ENCODE data around the gene M1AP. TPM values are rescaled to one million over a fixed set of nuclear protein-coding genes. Genes with fewer than 3 reads are reported as not detected.

M1AP gene
- total RNA-seq, 1 donor from 2014 or later, result 0.20 TPM

- no peak overlapping the region for H3K4me3 ChIP-seq (ENCODE audit: insufficient read depth, low read depth, low read length)
- H3K9me3 ChIP-seq (ENCODE audit: insufficient read depth, low read depth, low read length), result no peaks in the 10 kb centered on the region
- H2AFZ ChIP-seq (ENCODE audit: low read depth, low read length), result no peak overlapping the region
- no peak for TF ChIP-seq CTCF (IDR thresholded peaks at IDR 0.05; ENCODE audit: insufficient read depth, low read depth, low read length)
- TF ChIP-seq EZH2 (IDR thresholded peaks at IDR 0.05; ENCODE audit: insufficient read depth, low read length), result no peak
- peak overlapping the region; percentile 22 for H3K4me3 Mint-ChIP-seq (ENCODE audit: unreplicated experiment)
- no peak overlapping the region for H3K4me2 ChIP-seq (ENCODE audit: low read length)
- H3K4me1 ChIP-seq (ENCODE audit: insufficient read depth, low read length), result no peaks in the 10 kb centered on the region
- FAIRE-seq (no peak), DNase-seq (ENCODE audit: low read depth) (no peak)
- H3K36me3 ChIP-seq (ENCODE audit: insufficient read depth, low read length), result peaks cover 11% of the 10 kb centered on the region
- peaks cover 10% of the 10 kb centered on the region for H3K36me3 Mint-ChIP-seq (ENCODE audit: low read depth, unreplicated experiment)
- no peak overlapping the region for H3K27ac Mint-ChIP-seq (ENCODE audit: unreplicated experiment)
- peaks cover 3% of the 10 kb centered on the region for H3K4me1 Mint-ChIP-seq (ENCODE audit: low read depth, unreplicated experiment)
- no peaks in the 10 kb centered on the region for H3K9me3 Mint-ChIP-seq (ENCODE audit: unreplicated experiment)
- no peaks in the 10 kb centered on the region for H3K79me2 ChIP-seq (ENCODE audit: insufficient read depth, low read length)
- H3K9ac ChIP-seq (ENCODE audit: low read length), result no peak overlapping the region
- no peak overlapping the region for H3K27ac ChIP-seq (ENCODE audit: low read depth, low read length)
- peaks cover 9% of the 10 kb centered on the region for H4K20me1 ChIP-seq (ENCODE audit: insufficient read depth, low read length)
- H3K27me3 ChIP-seq (ENCODE audit: insufficient read depth, low read length), result no peaks in the 10 kb centered on the region
- H3K27me3 Mint-ChIP-seq (ENCODE audit: low read depth, unreplicated experiment), result peaks cover 3% of the 10 kb centered on the region
Observed at GRCh38 chr2:74537140-74537539, 111.0 kb downstream of the M1AP start.

GRCh38 chr2:74536166-74536950 is 111.8 kb downstream of the M1AP start:
- Mint-ChIP-seq H3K27me3 (ENCODE audit: low read depth, unreplicated experiment) (peaks cover 3% of the 10 kb centered on the region), H3K4me1 (ENCODE audit: low read depth, unreplicated experiment) (peaks cover 3% of the 10 kb centered on the region), H3K4me3 (ENCODE audit: unreplicated experiment) (no peak overlapping the region), H3K36me3 (ENCODE audit: low read depth, unreplicated experiment) (peaks cover 10% of the 10 kb centered on the region), H3K27ac (ENCODE audit: unreplicated experiment) (no peak overlapping the region), H3K9me3 (ENCODE audit: unreplicated experiment) (no peaks in the 10 kb centered on the region)
- Histone ChIP-seq H3K4me1 (ENCODE audit: insufficient read depth, low read length) (no peaks in the 10 kb centered on the region), H2AFZ (ENCODE audit: low read depth, low read length) (no peak overlapping the region), H3K4me2 (ENCODE audit: low read length) (no peak overlapping the region), H4K20me1 (ENCODE audit: insufficient read depth, low read length) (peaks cover 14% of the 10 kb centered on the region), H3K4me3 (ENCODE audit: insufficient read depth, low read depth, low read length) (no peak overlapping the region), H3K9ac (ENCODE audit: low read length) (no peak overlapping the region), H3K79me2 (ENCODE audit: insufficient read depth, low read length) (no peaks in the 10 kb centered on the region), H3K27ac (ENCODE audit: low read depth, low read length) (no peak overlapping the region), H3K27me3 (ENCODE audit: insufficient read depth, low read length) (no peaks in the 10 kb centered on the region), H3K36me3 (ENCODE audit: insufficient read depth, low read length) (peaks cover 11% of the 10 kb centered on the region), H3K9me3 (ENCODE audit: insufficient read depth, low read depth, low read length) (no peaks in the 10 kb centered on the region)
- no peak for FAIRE-seq
- no peak for DNase-seq (ENCODE audit: low read depth)
- TF ChIP-seq CTCF (IDR thresholded peaks at IDR 0.05; ENCODE audit: insufficient read depth, low read depth, low read length) (no peak), EZH2 (IDR thresholded peaks at IDR 0.05; ENCODE audit: insufficient read depth, low read length) (no peak)

GRCh38 chr2:74535440-74535965 is 112.6 kb downstream of the M1AP start:
- Mint-ChIP-seq H3K36me3 (ENCODE audit: low read depth, unreplicated experiment) (peaks cover 10% of the 10 kb centered on the region), H3K27ac (ENCODE audit: unreplicated experiment) (no peak overlapping the region), H3K9me3 (ENCODE audit: unreplicated experiment) (no peaks in the 10 kb centered on the region), H3K4me3 (ENCODE audit: unreplicated experiment) (no peak overlapping the region), H3K4me1 (ENCODE audit: low read depth, unreplicated experiment) (peaks cover 8% of the 10 kb centered on the region), H3K27me3 (ENCODE audit: low read depth, unreplicated experiment) (peaks cover 3% of the 10 kb centered on the region)
- no peak overlapping the region for H3K4me2 ChIP-seq (ENCODE audit: low read length)
- H3K36me3 ChIP-seq (ENCODE audit: insufficient read depth, low read length), result peaks cover 11% of the 10 kb centered on the region
- H2AFZ ChIP-seq (ENCODE audit: low read depth, low read length), result no peak overlapping the region
- H3K9ac ChIP-seq (ENCODE audit: low read length), result no peak overlapping the region
- H4K20me1 ChIP-seq (ENCODE audit: insufficient read depth, low read length), result peaks cover 19% of the 10 kb centered on the region
- TF ChIP-seq EZH2 (IDR thresholded peaks at IDR 0.05; ENCODE audit: insufficient read depth, low read length) (no peak), CTCF (IDR thresholded peaks at IDR 0.05; ENCODE audit: insufficient read depth, low read depth, low read length) (no peak)
- FAIRE-seq (no peak), DNase-seq (ENCODE audit: low read depth) (no peak)
- no peaks in the 10 kb centered on the region for H3K9me3 ChIP-seq (ENCODE audit: insufficient read depth, low read depth, low read length)
- H3K79me2 ChIP-seq (ENCODE audit: insufficient read depth, low read length), result peaks cover 5% of the 10 kb centered on the region
- H3K27ac ChIP-seq (ENCODE audit: low read depth, low read length), result no peak overlapping the region
- H3K4me1 ChIP-seq (ENCODE audit: insufficient read depth, low read length), result peaks cover 8% of the 10 kb centered on the region
- no peak overlapping the region for H3K4me3 ChIP-seq (ENCODE audit: insufficient read depth, low read depth, low read length)
- no peaks in the 10 kb centered on the region for H3K27me3 ChIP-seq (ENCODE audit: insufficient read depth, low read length)

Data from astrocyte (in vitro differentiated cells and primary cell).